Epidermal melanocyte (primary cell): Measurements from ENCODE around the gene TOP3B.

Experiments
- DNase-seq: peaks from one replicate; pipeline ENCODE4 v3.0.0; 2011; ENCODE audit warnings: low spot score; ENCODE audit not compliant: insufficient read length

The TOP3B gene

GRCh38 chr22:22011964-22012363 is 29.4 kb upstream of the TOP3B start:
- DNase-seq, result no peak

GRCh38 chr22:22010358-22010757 is 27.8 kb upstream of the TOP3B start:
- no peak for DNase-seq

GRCh38 chr22:22009661-22010060 is 27.1 kb upstream of the TOP3B start:
- DNase-seq, result no peak

- no peak for DNase-seq
Observed at GRCh38 chr22:22006596-22006990, 24.0 kb upstream of the TOP3B start.

GRCh38 chr22:22005945-22006595 is 23.5 kb upstream of the TOP3B start:
- DNase-seq, result no peak

- DNase-seq, result no peak
Observed at GRCh38 chr22:22003233-22003632, 20.6 kb upstream of the TOP3B start.

- DNase-seq, result no peak
Observed at GRCh38 chr22:22002526-22003055, 20.0 kb upstream of the TOP3B start.

- DNase-seq, result no peak
Observed at GRCh38 chr22:22001664-22002525, 19.3 kb upstream of the TOP3B start.

- no peak for DNase-seq
Observed at GRCh38 chr22:21998595-21999247, 16.1 kb upstream of the TOP3B start.

- no peak for DNase-seq
Observed at GRCh38 chr22:21996175-21996720, 13.7 kb upstream of the TOP3B start.

- no peak for DNase-seq
Observed at GRCh38 chr22:21995660-21996059, 13.1 kb upstream of the TOP3B start.

- no peak for DNase-seq
Observed at GRCh38 chr22:21994881-21995444, 12.4 kb upstream of the TOP3B start.

GRCh38 chr22:21992593-21993237 is 10.1 kb upstream of the TOP3B start:
- no peak for DNase-seq

GRCh38 chr22:21991774-21992173 is 9.2 kb upstream of the TOP3B start:
- DNase-seq, result no peak

GRCh38 chr22:21991304-21991596 is 8.7 kb upstream of the TOP3B start:
- no peak for DNase-seq

GRCh38 chr22:21990445-21991303 is 8.1 kb upstream of the TOP3B start:
- DNase-seq, result no peak

- DNase-seq, result no peak
Observed at GRCh38 chr22:21989049-21989448, 6.5 kb upstream of the TOP3B start.

- DNase-seq, result no peak
Observed at GRCh38 chr22:21985214-21985613, 2.6 kb upstream of the TOP3B start.

GRCh38 chr22:21984793-21985192 is 2.2 kb upstream of the TOP3B start:
- no peak for DNase-seq

- DNase-seq, result no peak
Observed at GRCh38 chr22:21981874-21982273, 713 bp downstream of the TOP3B start.
